Neural progenitor cell (in vitro differentiated cells): ENCODE data around the gene ATP5F1E.

Source experiments
- EZH2 ChIP-seq: fragments of 200-600 bp; sonication (generic); IDR thresholded peaks from 2 replicates; pipeline ENCODE4 v1.6.1; 2017; ENCODE audit warnings: antibody characterized with exemption, mild to moderate bottlenecking, moderate library complexity
- EZH2phosphoT487 ChIP-seq: fragments of 200-600 bp; sonication (generic); IDR thresholded peaks from 2 replicates; pipeline ENCODE4 v1.6.1; 2017; ENCODE audit warnings: antibody characterized with exemption
- TF ChIP-seq, protein P1 (sequence below): fragments of 200-600 bp; sonication (generic); IDR thresholded peaks from 2 replicates; pipeline ENCODE4 v1.5.1; 2017; ENCODE audit warnings: antibody characterized with exemption, mild to moderate bottlenecking

DNA sequence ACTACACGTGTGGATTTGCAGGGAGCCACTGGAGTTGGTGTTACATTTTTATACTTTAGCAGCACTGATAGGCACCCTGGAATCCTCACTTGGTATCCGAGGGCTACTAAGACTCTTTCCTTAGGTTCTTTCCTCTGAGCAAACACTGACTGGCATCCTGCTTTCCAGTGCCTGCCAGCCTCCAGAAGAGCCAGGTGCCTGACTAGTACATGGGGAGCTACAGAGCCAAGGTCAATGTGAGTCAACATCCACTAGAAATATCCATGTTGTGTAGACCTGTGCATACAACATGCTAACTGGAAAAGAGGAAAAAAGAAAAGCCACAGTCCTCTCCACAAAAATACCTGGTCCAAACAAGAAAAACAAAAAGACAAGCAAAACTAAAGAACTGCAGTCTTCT lies 7.0 kb downstream of the ATP5F1E start:
- TF ChIP-seq, protein P1, sequence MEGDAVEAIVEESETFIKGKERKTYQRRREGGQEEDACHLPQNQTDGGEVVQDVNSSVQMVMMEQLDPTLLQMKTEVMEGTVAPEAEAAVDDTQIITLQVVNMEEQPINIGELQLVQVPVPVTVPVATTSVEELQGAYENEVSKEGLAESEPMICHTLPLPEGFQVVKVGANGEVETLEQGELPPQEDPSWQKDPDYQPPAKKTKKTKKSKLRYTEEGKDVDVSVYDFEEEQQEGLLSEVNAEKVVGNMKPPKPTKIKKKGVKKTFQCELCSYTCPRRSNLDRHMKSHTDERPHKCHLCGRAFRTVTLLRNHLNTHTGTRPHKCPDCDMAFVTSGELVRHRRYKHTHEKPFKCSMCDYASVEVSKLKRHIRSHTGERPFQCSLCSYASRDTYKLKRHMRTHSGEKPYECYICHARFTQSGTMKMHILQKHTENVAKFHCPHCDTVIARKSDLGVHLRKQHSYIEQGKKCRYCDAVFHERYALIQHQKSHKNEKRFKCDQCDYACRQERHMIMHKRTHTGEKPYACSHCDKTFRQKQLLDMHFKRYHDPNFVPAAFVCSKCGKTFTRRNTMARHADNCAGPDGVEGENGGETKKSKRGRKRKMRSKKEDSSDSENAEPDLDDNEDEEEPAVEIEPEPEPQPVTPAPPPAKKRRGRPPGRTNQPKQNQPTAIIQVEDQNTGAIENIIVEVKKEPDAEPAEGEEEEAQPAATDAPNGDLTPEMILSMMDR = no peak
- TF ChIP-seq EZH2 = no peak
- TF ChIP-seq EZH2phosphoT487 = no peak
